ENCODE measurements around the gene OR6C65.

OR6C65 gene

DNA sequence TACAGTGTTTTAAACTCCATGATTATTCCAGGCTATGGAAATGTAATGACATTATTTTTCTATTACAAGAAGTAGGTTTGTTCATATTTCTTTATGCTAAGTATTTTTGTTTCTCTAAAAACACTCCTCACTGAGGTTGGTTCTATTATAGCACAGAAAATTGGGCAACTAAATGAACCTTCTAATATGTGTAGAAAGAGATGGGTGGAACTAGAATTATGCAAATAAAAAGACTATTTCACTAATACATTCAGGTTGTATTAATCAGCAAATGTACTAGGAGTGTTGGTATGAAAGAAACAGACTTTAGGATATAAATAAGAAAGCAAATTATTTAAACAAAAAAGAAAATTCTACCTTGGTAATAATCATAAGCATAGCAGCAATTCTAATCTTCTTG lies 48.5 kb downstream of the OR6C65 start:
- no peak for DNase-seq

Data from HCEC 1CT (cell line).